ENCODE measurements around the gene ZNF783.
"Not testable (repeated sequence)": the region's sequence is repeated elsewhere in the genome, so short reads cannot be mapped to it uniquely, and the experiment has no call there.

ZNF783 gene

DNA sequence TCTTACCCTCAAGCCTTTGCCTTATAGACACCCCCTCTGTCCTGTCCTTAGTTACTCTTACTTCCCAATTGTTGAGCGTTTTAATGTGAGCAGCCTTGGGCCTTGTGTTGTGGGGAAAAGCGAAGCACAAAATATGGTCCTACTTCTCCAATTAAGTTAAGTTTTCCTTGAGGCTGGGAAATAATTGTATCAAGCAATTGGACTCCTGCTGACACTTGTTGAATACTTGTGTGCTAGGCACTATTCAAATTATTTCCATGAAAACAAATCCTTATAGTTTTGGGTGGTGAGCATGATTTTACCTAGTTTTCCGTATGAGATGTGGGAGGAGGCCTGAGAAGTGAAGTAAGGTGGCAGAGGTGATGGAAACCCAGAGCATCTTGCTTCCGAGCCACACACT lies 5.4 kb upstream of the ZNF783 start:
- no peaks in the 10 kb centered on the region for H3K79me2 ChIP-seq (ENCODE audit: control insufficient read depth, insufficient read depth, low read length, unreplicated experiment)
- no peak overlapping the region for H2AFZ ChIP-seq (ENCODE audit: low read length, unreplicated experiment)
- H3K27ac ChIP-seq (ENCODE audit: low read depth, low read length) = no peak overlapping the region
- no peak overlapping the region for H3K4me3 ChIP-seq (ENCODE audit: low read depth, low read length)
- H3K27me3 ChIP-seq (ENCODE audit: insufficient read depth, low read length) = no peaks in the 10 kb centered on the region
- peaks cover 4% of the 10 kb centered on the region; the same call in 1 of the 2 replicates for H3K36me3 ChIP-seq (ENCODE audit: insufficient read depth, low read length)
- H3K4me1 ChIP-seq (ENCODE audit: control insufficient read depth, insufficient read depth, low read length, unreplicated experiment) = peaks cover 11% of the 10 kb centered on the region

DNA sequence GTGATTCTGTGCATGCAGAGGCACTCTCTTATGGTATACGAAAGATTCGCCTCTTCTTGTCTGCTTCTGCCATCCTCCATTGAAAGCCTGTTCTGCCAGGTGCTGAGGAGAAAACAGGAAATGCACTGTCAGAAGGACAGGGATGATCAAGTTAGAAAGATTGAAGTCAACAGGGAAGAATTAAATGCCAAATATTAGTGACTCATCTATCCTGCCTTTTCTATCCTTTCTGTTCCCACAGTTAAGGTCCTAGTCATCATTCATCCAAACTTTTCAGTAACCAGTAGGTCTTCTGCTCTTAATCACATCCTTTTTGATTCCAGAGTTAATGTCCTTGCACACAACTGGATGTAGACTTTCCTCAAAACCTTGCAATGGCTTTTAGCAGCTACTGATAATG lies 4.8 kb upstream of the ZNF783 start:
- Histone ChIP-seq H3K27ac (ENCODE audit: low read depth, low read length) (no peak overlapping the region), H3K4me3 (ENCODE audit: low read depth, low read length) (no peak overlapping the region), H2AFZ (ENCODE audit: low read length, unreplicated experiment) (no peak overlapping the region), H3K36me3 (ENCODE audit: insufficient read depth, low read length) (peaks cover 4% of the 10 kb centered on the region; the same call in 1 of the 2 replicates), H3K79me2 (ENCODE audit: control insufficient read depth, insufficient read depth, low read length, unreplicated experiment) (no peaks in the 10 kb centered on the region), H3K4me1 (ENCODE audit: control insufficient read depth, insufficient read depth, low read length, unreplicated experiment) (peaks cover 11% of the 10 kb centered on the region), H3K27me3 (ENCODE audit: insufficient read depth, low read length) (no peaks in the 10 kb centered on the region)

DNA sequence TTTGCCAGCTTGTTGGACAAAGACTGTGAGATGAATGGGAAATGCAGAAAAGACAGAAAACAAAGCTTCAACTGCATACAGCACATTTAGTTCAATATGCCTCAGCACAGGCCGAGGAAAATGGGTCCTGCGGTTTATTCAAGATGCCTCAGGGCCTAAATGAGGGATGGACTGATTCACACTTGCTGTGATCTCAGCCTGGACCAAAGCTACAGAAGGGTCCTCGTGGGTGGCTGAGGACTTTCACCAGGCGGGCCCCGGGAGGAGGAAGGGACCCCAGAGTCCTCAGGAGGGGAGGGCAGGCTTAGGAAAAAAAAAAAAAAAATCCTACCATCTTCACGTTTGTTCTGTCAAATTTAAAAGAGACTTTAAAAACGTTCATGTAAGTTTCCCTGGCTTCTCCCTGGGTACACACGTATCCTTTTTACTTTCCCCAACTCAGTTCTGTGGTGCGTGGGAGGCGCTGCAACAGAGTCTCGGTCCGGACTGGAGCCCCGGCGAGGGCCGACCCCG lies 624 bp upstream of the ZNF783 start:
- Histone ChIP-seq H3K27ac (ENCODE audit: low read depth, low read length) (peak overlapping the region; percentile 96), H3K27me3 (ENCODE audit: insufficient read depth, low read length) (no peaks in the 10 kb centered on the region), H3K4me1 (ENCODE audit: control insufficient read depth, insufficient read depth, low read length, unreplicated experiment) (peaks cover 18% of the 10 kb centered on the region), H3K4me3 (ENCODE audit: low read depth, low read length) (peak overlapping the region; percentile 100), H3K79me2 (ENCODE audit: control insufficient read depth, insufficient read depth, low read length, unreplicated experiment) (peaks cover 28% of the 10 kb centered on the region), H3K36me3 (ENCODE audit: insufficient read depth, low read length) (no peaks in the 10 kb centered on the region; the same call in 1 of the 2 replicates), H2AFZ (ENCODE audit: low read length, unreplicated experiment) (peak overlapping the region; percentile 70)

DNA sequence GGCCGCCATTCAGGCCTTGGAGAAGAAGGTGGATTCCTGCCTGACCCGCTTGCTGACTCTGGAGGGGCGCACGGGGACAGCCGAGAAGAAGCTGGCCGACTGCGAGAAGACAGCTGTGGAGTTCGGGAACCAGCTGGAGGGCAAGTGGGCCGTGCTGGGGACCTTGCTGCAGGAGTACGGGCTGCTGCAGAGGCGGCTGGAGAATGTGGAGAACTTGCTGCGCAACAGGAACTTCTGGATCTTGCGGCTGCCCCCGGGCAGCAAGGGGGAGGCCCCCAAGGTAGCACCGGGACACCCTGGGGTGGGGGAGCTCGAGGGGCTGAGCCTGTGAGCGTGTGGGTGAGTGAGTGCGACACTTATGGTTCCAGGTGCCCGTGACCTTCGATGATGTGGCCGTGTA lies 4.5 kb downstream of the ZNF783 start:
- no peak overlapping the region for H3K27ac ChIP-seq (ENCODE audit: low read depth, low read length)
- H3K4me1 ChIP-seq (ENCODE audit: control insufficient read depth, insufficient read depth, low read length, unreplicated experiment) = peaks cover 7% of the 10 kb centered on the region
- peaks cover 34% of the 10 kb centered on the region for H3K79me2 ChIP-seq (ENCODE audit: control insufficient read depth, insufficient read depth, low read length, unreplicated experiment)
- no peak overlapping the region for H2AFZ ChIP-seq (ENCODE audit: low read length, unreplicated experiment)
- H3K36me3 ChIP-seq (ENCODE audit: insufficient read depth, low read length) = peaks cover 22% of the 10 kb centered on the region
- H3K27me3 ChIP-seq (ENCODE audit: insufficient read depth, low read length) = no peaks in the 10 kb centered on the region
- H3K4me3 ChIP-seq (ENCODE audit: low read depth, low read length) = no peak overlapping the region

DNA sequence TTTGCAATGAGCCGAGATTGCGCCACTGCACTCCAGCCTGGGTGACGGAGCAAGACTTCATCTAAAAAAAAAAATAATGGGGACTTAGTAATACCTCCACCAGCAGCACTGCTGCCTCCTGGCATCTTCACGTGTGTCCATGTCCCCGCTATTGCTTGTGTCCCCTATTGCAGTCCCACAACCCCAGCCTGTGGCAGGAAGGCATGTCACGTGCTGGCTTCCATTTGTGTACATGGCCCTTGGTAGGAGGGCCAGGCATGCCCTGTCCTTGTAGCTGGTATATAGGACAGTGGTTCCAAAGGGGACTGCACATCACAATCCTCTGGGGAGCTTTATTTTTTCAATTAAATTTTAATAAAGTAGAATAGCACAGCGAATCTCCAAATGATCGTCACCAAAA lies 5.7 kb downstream of the ZNF783 start:
- peaks cover 22% of the 10 kb centered on the region for H3K36me3 ChIP-seq (ENCODE audit: insufficient read depth, low read length)
- peaks cover 34% of the 10 kb centered on the region for H3K79me2 ChIP-seq (ENCODE audit: control insufficient read depth, insufficient read depth, low read length, unreplicated experiment)

DNA sequence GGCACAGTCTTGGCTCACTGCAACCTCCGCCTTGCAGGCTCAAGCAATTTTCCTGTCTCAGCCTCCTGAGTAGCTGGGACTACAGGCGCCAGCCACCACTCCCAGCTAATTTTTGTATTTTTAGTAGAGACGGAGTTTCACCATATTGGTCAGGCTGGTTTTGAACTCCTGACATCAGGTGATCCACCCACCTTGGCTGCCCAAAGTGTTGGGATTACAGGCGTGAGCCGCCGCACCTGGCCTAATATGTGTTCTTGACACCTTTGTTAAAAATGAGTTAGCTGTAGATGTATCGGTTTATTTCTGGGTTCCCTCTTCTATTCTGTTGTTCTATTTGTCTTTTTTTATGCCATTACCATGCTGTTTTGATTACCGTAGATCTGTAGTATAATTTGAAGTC lies 12.4 kb downstream of the ZNF783 start:
- not testable (repeated sequence) for H3K4me1 ChIP-seq (ENCODE audit: control insufficient read depth, insufficient read depth, low read length, unreplicated experiment); H3K4me3 ChIP-seq (ENCODE audit: low read depth, low read length); H3K27ac ChIP-seq (ENCODE audit: low read depth, low read length); H3K27me3 ChIP-seq (ENCODE audit: insufficient read depth, low read length); H2AFZ ChIP-seq (ENCODE audit: low read length, unreplicated experiment)
- H3K79me2 ChIP-seq (ENCODE audit: control insufficient read depth, insufficient read depth, low read length, unreplicated experiment) = peaks cover 14% of the 10 kb centered on the region
- peaks cover 27% of the 10 kb centered on the region for H3K36me3 ChIP-seq (ENCODE audit: insufficient read depth, low read length)

More for the DNA sequence above, 5.7 kb downstream of the ZNF783 start:
- Histone ChIP-seq H3K27me3 (ENCODE audit: insufficient read depth, low read length) (no peaks in the 10 kb centered on the region), H2AFZ (ENCODE audit: low read length, unreplicated experiment) (no peak overlapping the region), H3K4me1 (ENCODE audit: control insufficient read depth, insufficient read depth, low read length, unreplicated experiment) (peaks cover 7% of the 10 kb centered on the region), H3K27ac (ENCODE audit: low read depth, low read length) (no peak overlapping the region), H3K4me3 (ENCODE audit: low read depth, low read length) (no peak overlapping the region)

DNA sequence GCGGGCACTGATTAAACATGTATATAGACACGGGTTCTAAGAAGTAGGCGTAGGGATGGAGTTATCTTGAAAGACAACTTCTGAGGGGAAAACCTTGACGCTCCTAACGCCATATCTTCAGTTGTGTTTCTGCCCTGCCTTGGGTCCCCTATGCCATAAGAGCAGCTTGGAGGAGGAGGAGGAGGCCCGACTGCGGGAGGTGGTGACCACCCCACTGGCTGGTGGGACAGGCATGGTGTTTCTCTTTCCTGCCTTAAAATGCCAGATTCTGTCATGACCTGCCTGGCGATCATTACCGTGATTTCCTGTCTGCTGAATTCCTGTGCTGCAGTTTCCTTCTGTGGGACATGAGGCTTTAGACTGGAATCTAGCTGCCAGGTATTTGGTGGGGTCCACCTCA lies 15.9 kb downstream of the ZNF783 start:
- Histone ChIP-seq H3K27ac (ENCODE audit: low read depth, low read length) (no peak overlapping the region), H2AFZ (ENCODE audit: low read length, unreplicated experiment) (no peak overlapping the region), H3K27me3 (ENCODE audit: insufficient read depth, low read length) (no peaks in the 10 kb centered on the region), H3K4me1 (ENCODE audit: control insufficient read depth, insufficient read depth, low read length, unreplicated experiment) (no peaks in the 10 kb centered on the region), H3K79me2 (ENCODE audit: control insufficient read depth, insufficient read depth, low read length, unreplicated experiment) (peaks cover 8% of the 10 kb centered on the region), H3K36me3 (ENCODE audit: insufficient read depth, low read length) (peaks cover 23% of the 10 kb centered on the region), H3K4me3 (ENCODE audit: low read depth, low read length) (no peak overlapping the region)

DNA sequence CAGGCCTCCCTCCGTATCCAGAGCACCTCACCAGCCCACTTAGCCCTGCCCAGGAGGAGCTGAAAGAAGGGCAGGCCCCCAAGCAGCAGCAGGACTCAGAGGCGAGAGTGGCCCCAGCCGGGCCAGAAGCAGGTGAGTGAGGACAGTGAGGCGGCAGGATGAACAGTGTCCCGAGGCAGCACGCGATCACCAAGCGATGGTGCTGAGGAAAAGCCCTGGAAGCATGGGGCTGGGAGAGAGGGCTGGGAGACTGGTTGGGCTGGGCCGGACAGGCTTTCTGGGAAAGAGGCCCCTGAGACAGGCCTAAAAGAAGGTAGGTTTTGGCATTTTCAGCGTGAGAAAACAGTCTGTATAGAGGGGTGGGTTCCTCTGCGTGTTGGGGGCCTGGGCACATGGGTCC lies 16.4 kb downstream of the ZNF783 start:
- peaks cover 19% of the 10 kb centered on the region for H3K36me3 ChIP-seq (ENCODE audit: insufficient read depth, low read length)
- H3K4me3 ChIP-seq (ENCODE audit: low read depth, low read length) = no peak overlapping the region
- H3K79me2 ChIP-seq (ENCODE audit: control insufficient read depth, insufficient read depth, low read length, unreplicated experiment) = peaks cover 5% of the 10 kb centered on the region
- H2AFZ ChIP-seq (ENCODE audit: low read length, unreplicated experiment) = no peak overlapping the region
- no peaks in the 10 kb centered on the region for H3K27me3 ChIP-seq (ENCODE audit: insufficient read depth, low read length)
- H3K27ac ChIP-seq (ENCODE audit: low read depth, low read length) = no peak overlapping the region
- no peaks in the 10 kb centered on the region for H3K4me1 ChIP-seq (ENCODE audit: control insufficient read depth, insufficient read depth, low read length, unreplicated experiment)

DNA sequence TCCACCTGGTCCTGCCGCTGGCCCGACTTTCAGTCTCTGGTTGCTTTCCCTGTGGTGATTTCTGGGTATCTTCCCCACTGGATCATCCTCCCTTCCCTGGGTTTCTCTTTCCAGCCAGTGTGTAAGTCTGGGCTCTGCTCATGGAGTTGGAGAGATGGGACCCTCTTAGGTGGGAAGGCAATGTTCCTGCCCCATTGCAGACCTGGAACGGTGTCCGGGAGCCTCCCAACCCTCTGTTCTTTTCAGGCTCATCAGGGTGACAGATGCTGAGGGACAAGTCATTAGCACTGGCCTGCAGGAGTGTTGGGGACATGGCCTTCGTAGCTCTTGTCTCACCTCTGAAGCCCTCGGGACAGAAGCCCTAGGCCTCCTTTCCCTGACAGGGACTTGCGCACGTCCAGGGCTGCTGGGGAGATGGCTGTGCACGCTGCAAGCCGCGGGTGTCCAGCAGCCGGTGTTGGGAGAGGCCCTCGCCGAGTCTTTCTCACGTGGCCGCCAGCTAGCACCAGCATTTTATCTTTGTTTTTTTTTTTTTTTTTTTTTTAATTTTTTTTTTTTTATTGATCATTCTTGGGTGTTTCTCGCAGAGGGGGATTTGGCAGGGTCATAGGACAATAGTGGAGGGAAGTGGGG lies 17.2 kb downstream of the ZNF783 start:
- Histone ChIP-seq H3K36me3 (ENCODE audit: insufficient read depth, low read length) (peaks cover 16% of the 10 kb centered on the region), H3K4me3 (ENCODE audit: low read depth, low read length) (no peak overlapping the region), H3K27me3 (ENCODE audit: insufficient read depth, low read length) (no peaks in the 10 kb centered on the region), H3K27ac (ENCODE audit: low read depth, low read length) (no peak overlapping the region), H3K4me1 (ENCODE audit: control insufficient read depth, insufficient read depth, low read length, unreplicated experiment) (no peaks in the 10 kb centered on the region), H3K79me2 (ENCODE audit: control insufficient read depth, insufficient read depth, low read length, unreplicated experiment) (peaks cover 5% of the 10 kb centered on the region), H2AFZ (ENCODE audit: low read length, unreplicated experiment) (no peak overlapping the region)

DNA sequence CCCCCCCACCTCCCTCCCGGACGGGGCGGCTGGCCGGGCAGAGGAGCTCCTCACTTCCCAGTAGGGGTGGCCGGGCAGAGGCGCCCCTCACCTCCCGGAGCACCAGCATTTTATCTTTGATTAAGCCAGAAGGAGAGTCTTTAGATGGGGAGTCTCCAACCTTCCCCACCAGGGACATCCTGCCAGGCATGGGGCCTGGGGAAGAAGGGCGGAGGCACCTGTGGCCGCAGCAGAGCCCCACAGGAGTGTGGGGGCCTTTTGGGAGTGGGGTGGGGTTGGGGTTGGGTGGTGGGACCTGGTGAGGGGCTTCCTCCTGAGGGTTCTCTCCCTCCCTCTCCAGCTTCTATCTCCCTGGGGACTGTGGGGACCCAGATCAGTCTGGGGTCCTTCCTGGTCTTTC lies 18.2 kb downstream of the ZNF783 start:
- H3K79me2 ChIP-seq (ENCODE audit: control insufficient read depth, insufficient read depth, low read length, unreplicated experiment) = no peaks in the 10 kb centered on the region
- no peak overlapping the region for H3K27ac ChIP-seq (ENCODE audit: low read depth, low read length)
- H3K36me3 ChIP-seq (ENCODE audit: insufficient read depth, low read length) = peaks cover 10% of the 10 kb centered on the region
- H3K27me3 ChIP-seq (ENCODE audit: insufficient read depth, low read length) = no peaks in the 10 kb centered on the region
- H2AFZ ChIP-seq (ENCODE audit: low read length, unreplicated experiment) = no peak overlapping the region
- no peak overlapping the region for H3K4me3 ChIP-seq (ENCODE audit: low read depth, low read length)
- no peaks in the 10 kb centered on the region for H3K4me1 ChIP-seq (ENCODE audit: control insufficient read depth, insufficient read depth, low read length, unreplicated experiment)

DNA sequence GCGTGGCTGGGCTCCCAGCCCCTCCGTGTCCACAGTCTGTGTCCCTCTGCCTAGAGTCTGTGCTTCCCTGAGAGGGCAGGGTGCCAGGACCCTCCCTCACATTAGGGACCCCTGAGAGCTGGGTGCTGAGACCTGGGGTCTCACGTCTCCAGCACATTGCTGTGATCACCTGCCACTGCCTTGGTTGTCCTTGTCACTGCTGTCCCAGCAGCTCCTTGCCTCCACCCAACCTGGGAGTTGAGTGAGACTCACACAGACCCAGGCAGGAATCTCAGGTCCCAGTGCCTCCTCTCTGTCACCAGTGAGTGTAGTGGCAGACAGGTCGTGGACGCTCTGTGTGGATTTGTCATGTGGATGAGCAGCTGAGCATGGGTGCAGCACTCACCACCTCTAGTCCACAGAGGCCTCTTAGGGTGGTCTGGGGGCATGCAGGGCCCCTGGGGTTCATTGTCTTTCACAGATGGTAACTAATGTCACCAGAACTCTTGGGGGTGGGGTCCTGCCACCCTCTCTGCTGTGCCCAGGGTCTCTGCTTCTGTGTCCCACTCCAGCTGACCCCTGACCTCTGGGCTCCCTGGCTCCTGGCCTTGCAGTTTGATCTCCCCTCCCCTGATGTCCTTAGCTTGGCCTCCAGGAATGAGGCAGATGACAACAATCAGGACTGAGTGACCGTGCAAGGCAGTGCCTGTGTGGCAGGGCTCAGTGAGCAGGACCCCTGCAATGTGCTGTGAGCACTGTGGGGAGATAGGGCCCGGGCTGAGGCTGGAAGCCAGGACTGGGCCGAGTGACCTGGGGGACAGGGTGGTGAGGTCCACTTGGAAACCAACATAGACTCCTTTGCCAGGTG lies 18.9 kb downstream of the ZNF783 start:
- Histone ChIP-seq H3K36me3 (ENCODE audit: insufficient read depth, low read length) (peaks cover 10% of the 10 kb centered on the region), H3K4me1 (ENCODE audit: control insufficient read depth, insufficient read depth, low read length, unreplicated experiment) (no peaks in the 10 kb centered on the region), H3K27me3 (ENCODE audit: insufficient read depth, low read length) (no peaks in the 10 kb centered on the region), H3K4me3 (ENCODE audit: low read depth, low read length) (no peak overlapping the region), H2AFZ (ENCODE audit: low read length, unreplicated experiment) (no peak overlapping the region), H3K27ac (ENCODE audit: low read depth, low read length) (no peak overlapping the region), H3K79me2 (ENCODE audit: control insufficient read depth, insufficient read depth, low read length, unreplicated experiment) (no peaks in the 10 kb centered on the region)

Data from ACC112 (cell line).